ENCODE results near the gene ALG3.

GRCh38 chr3:184259396-184259877 lies 10.7 kb upstream of the ALG3 start:
- TF ChIP-seq FOXM1 (IDR thresholded peaks at IDR 0.05; ENCODE audit: borderline replicate concordance) (no peak), SUZ12 (IDR thresholded peaks at IDR 0.05) (no peak), SP1 (IDR thresholded peaks at IDR 0.05) (no peak), CTBP1 (IDR thresholded peaks at IDR 0.05; ENCODE audit: borderline replicate concordance) (no peak), NFRKB (IDR thresholded peaks at IDR 0.05) (no peak), ARNT (IDR thresholded peaks at IDR 0.05) (no peak), TARDBP (IDR thresholded peaks at IDR 0.05) (no peak), ZNF384 (IDR thresholded peaks at IDR 0.05) (no peak), FOXA1 (IDR thresholded peaks at IDR 0.05) (no peak), ELF4 (IDR thresholded peaks at IDR 0.05) (no peak), BHLHE40 (IDR thresholded peaks at IDR 0.05; ENCODE audit: borderline replicate concordance) (no peak), HDGF (IDR thresholded peaks at IDR 0.05; ENCODE audit: borderline replicate concordance) (no peak)

All from HEK293T (cell line).